Upper lobe of left lung (tissue), 4 donors: Measurements from ENCODE around the gene LIME1.

Experiments
- CTCF ChIP-seq, 6 experiments: fragments of 450-650 bp in 4 of 6; fragments of 200-600 bp in 2 of 6; sonication (generic) in 2 of 6; IDR thresholded peaks; one replicate each; pipeline ENCODE4 v1.5.1; 2016 to 2019; ENCODE audit warnings: antibody characterized with exemption in 6 of 6
- POLR2A ChIP-seq, 4 donors: fragments of 450-650 bp; IDR thresholded peaks; one replicate each; pipeline ENCODE4 v1.5.1; 2016 to 2017; ENCODE audit warnings: antibody characterized with exemption in 4 of 4, mild to moderate bottlenecking in 2 of 4
- POLR2AphosphoS5 ChIP-seq, 2 donors: sonication (generic); formaldehyde crosslinking; IDR thresholded peaks; one replicate each; pipeline ENCODE4 v1.5.1; 2017; ENCODE audit warnings: antibody characterized with exemption in 2 of 2

GRCh38 chr20:63739130-63740069, 2.9 kb downstream of the LIME1 start, which contains the start of gene SLC2A4RG:
- TF ChIP-seq POLR2AphosphoS5 (IDR thresholded peaks at IDR 0.05): no peak
- peak in 1 of 6 experiments; percentile 13 for TF ChIP-seq CTCF (IDR thresholded peaks at IDR 0.05)
- peak in 1 of 4 donors; percentile 26 for TF ChIP-seq POLR2A (IDR thresholded peaks at IDR 0.05)
